Measurements from ENCODE around the gene CXCL13.
"Not testable (repeated sequence)": the region's sequence is repeated elsewhere in the genome, so short reads cannot be mapped to it uniquely, and the experiment has no call there.

Gene CXCL13, protein sequence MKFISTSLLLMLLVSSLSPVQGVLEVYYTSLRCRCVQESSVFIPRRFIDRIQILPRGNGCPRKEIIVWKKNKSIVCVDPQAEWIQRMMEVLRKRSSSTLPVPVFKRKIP

DNA sequence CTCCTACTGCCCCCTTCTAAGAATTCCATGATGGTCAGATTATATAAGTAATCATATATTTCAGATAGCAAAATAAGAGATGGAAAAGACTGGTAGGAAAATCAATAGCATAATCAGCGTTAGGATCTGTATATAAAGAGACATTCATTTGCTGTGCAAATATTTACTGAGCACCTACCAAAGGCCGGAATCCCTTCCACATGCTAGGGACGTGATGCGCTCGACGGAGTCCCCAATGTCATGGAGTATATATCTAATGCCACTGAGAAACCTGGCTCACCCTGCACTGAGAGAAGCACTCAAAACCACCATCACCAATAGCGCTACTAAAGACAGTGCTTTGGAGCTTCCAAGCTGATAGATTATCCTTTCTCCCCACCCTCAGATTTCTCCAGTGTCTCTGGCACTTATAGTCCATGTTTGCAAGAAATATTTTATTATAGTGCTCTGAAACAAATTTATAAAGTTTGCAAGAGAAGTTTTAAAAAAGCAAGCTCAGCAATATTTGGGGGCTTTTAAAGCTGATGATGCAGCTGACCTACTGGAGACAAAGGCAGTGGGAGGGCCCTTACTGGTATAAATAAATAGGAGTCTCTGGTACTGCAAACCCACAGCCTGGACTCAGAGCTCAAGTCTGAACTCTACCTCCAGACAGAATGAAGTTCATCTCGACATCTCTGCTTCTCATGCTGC lies at the start of gene CXCL13:
CXCL13 (plus strand) TSS at position 611 of the 693 bp plus-strand sequence; CDS start at position 657, 46 bp downstream.
- no peak for DNase-seq (ENCODE audit: low read depth, low spot score)

DNA sequence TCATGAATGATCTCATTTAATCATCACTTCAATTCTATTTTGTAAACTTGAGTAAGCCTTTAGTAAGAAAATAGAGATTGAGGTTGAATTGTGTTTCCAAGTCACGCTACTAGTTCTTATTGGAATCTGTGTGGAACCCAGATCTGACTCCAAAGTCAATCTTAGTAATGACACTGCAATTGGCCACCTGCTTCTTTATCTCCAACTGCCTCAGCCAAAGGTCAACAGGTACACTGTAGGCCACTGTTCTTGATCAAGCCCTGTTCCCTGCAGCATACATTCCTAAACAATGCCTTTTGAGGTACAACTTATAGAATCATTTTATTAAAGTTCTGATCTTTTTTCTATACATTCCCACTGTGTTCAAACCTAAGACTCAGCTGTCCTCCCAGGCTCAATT lies 45.5 kb upstream of the CXCL13 start:
- no peak for DNase-seq (ENCODE audit: low read depth, low spot score)

DNA sequence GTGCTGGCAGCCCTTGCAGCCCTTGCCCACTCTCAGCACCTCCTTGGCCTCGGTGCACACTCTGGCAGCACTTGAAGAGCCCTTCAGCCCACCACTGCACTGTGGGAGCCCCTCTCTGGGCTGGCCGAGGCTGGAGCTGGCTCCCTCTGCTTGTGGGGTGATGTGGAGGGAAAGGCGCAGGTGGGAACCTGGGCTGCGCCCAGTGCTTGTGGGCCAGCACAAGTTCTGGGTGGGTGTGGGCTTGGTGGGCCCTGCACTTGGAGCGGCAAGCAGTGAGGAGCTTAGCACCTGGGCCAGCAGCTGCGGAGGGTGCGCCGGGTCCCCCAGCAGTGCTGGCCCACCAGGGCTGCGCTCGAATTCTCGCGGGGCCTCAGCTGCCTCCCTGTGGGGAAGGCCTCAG lies 43.9 kb upstream of the CXCL13 start:
- DNase-seq (ENCODE audit: low read depth, low spot score), result not testable (repeated sequence)

DNA sequence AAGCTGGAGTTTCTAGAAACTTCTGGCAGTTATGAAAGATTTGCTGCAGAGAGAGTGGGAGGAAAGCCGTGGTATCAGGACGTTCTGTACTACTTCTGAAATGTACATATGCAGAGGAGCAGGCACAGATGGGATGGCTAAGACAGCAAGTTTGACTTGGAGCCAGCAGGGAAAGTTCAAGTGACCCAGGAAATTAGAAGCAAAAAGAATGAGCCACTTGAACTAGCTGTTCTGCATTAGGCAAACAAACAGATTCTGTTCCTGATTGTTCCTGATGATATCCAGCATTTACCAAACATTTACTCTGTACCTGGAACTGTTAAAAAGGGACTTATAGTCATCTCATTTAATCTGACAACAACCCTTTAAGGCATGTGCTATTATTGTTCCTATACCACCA lies 41.4 kb upstream of the CXCL13 start:
- DNase-seq (ENCODE audit: low read depth, low spot score), result no peak

DNA sequence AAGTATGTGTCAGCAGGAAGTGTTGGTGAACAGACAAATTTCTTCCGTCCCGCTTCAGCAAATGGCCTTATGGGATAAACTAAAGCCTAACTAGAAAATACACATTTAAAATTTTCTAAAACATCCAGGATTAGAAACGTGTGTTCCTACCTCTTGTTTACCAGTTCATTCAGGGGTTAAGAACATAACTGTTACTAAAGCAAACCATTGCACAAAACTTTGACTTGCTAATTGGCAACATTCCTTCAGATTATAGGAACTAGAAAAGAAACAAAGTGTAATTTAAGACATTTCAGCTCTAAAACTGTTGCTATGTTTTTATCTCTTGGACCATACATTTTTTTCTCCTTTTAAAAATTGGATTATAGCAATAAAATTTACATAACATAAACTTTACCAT lies 39.5 kb upstream of the CXCL13 start:
- no peak for DNase-seq (ENCODE audit: low read depth, low spot score)

DNA sequence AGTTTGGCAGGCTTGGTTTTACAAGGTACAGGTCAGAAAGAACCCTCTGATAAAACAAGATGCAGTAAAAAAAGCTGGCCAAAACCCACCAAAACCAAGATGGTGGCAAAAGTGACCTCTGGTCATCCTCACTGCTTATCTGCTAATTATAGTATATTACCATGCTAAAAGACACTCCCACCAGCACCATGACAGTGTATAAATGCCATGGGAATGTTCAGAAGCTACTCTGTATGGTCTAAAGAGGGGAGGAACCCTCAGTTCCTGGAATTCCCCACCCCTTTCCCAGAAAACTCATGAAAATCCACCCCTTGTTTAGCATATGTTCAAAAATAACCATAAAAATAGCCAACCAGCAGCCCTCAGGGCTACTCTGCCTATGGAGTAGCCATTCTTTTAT lies 38.1 kb upstream of the CXCL13 start:
- DNase-seq (ENCODE audit: low read depth, low spot score), result no peak

DNA sequence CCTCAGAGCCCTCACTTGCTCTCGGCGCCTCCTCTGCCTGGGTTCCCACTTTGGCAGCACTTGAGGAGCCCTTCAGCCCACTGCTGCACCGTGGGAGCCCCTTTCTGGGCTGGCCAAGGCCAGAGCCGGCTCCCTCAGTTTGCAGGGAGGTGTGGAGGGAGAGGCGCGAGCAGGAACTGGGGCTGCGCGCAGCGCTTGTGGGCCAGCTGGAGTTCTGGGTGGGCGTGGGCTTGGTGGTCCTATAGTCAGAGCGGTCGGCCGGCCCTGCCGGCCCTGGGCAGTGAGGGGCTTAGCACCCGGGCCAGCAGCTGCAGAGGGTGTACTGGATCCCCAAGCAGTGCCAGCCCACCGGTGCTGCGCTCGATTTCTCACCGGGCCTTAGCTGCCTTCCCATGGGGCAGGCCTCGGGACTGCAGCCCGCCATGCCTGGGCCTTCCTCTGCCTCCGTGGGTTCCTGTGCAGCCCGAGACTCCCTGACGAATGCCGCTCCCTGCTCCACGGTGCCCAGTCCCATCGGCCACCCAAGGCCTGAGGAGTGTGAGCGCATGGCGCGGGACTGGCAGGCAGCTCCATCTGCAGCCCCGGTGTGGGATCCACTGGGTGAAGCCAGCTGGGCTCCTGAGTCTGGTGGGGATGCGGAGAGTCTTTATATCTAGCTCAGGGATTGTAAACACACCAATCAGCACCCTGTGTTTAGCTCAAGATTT lies 35.0 kb upstream of the CXCL13 start:
- DNase-seq (ENCODE audit: low read depth, low spot score), result not testable (repeated sequence)

DNA sequence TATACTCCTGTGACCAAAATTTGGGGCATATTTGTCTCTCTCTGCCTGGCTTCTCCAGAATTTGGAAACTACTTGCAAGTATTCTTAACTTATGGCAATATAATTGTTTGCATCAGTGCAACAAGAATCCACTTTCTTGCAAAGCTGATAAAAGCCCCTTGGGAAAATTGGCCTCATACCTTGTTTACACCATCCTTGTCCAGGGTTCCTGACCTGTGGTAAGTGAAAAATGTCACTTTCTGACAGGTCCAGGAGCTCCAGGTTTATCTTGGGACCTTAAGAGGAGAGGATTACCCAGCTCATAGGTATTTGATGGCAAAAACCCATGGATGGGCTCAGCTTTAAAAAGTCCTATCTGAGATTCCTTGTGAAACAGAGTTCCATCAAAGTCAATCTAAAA lies 29.3 kb upstream of the CXCL13 start:
- no peak for DNase-seq (ENCODE audit: low read depth, low spot score)

DNA sequence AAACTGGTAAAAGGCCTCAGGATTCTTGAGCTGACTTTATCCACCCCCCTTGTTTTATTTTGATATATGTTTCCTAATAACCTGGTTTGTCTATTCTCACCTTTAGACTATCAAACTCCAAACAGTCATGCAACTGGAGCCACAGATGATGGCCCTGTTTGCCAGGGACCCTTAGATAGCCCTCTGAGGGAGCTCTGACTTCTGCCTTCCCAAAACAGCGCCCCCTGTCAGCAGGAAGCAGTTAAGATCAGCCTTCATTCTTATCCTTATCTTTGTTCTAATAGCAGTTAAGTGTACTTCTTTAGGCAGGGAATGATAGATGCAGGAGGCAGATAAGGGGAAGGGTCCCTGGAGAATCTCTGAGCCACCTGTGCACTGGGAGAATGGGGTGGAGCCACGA lies 27.5 kb upstream of the CXCL13 start:
- no peak for DNase-seq (ENCODE audit: low read depth, low spot score)

DNA sequence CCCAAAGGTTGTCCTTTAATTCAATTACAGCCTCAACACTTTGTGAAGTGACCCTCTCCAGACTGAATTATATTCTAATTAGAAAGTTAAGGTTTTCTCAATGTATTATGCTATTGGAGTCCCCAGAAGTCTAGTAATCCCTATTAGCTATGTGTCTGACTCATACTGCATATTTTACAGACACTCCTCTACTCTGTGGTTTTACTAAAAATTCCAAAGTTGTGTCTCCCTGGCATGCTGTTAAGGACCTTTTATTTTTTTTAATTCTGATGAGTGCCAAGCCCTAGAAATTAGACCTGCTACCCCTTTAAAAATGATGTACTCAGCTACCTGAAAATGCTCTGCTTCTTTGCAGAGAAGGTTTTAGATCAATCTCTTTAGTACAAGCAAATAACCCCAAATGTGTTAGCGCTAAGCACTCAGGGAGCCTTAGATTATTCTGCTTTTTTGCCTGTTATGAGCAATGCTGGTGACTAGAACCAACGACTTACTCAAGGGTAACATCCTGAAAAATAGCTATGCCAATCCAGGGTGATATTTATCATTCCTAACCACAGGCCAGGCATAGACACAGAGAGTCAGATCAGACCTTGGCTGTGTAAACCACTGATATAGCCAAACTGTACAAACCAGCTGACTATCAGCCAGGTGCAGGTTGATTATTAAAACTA lies 26.1 kb upstream of the CXCL13 start:
- DNase-seq (ENCODE audit: low read depth, low spot score), result no peak

DNA sequence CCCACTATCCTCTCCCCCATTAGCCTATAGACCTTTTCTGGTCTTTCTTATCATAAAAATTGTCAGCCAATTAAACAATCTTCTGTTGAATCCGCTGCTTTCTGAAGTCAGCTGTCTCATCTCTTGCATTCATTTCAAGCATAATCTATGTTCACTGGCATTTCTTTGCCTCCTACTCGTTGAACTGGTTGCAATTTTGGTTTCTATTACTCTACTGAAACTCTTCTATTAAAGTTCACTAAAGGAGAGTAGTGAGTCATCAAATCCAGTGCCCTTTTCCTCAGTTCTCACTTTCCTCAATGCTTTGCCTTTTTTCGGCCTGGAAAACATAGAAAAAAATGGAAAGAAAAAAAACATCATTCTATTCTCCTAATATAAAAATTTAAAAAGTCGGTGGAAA lies 23.9 kb upstream of the CXCL13 start:
- no peak for DNase-seq (ENCODE audit: low read depth, low spot score)

DNA sequence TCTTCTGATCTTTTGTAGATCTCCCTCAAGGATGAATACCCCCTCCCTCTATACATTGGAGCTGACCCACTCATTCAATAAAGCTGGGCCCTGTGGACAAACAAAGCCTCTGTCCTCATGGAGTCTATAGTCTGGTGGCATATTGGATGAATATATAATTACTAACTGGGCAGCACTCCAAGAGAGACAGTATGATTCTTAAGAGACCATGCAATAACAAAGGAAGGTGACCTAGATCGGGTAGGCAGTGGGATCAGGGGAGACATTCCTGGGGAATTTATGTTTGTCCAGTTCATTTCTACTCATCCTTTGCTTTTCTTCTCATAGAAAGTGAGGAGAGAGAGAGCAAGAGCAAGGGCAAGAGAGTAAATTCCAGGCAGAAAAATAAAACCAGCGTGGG lies 23.5 kb upstream of the CXCL13 start:
- DNase-seq (ENCODE audit: low read depth, low spot score), result no peak

DNA sequence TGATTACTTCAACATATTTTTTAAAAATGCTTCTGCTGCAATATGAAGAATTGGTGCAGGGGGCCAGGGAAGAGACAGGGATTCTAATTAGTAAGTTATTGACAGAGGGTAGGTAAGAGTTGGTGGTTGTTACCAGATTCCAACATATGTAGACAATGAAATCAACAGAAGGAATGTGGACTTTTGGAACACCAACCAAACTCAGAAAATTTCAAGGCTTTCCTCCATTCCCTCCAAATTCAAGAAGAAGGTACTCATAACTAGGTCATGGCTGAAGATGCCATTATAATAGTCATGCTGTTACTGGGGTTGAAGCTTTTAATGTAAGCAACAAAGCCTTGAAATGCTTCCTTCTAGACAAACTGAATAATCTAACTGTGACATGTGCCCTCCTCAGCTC lies 22.9 kb upstream of the CXCL13 start:
- DNase-seq (ENCODE audit: low read depth, low spot score), result no peak

DNA sequence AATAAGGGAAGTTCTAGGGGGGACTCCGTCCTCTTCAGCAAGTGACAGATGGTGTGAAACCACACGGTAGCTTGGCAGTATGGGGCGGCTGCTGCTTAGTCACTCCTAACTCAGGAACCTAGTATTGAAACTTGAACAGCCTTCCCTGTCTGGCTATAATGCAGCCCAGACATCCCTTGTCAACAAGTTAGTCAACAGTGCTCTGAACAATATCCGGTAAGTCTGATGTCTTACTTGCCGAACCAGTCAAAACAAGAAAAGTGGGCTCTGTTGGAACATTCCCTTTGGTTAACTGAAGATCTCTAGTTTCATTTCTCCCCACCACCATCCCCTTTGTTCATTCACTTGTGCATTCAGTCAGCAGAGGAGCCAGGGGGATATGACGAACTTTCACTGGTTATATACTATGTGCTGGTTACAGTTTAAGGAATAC lies 18.7 kb upstream of the CXCL13 start:
- no peak for DNase-seq (ENCODE audit: low read depth, low spot score)

DNA sequence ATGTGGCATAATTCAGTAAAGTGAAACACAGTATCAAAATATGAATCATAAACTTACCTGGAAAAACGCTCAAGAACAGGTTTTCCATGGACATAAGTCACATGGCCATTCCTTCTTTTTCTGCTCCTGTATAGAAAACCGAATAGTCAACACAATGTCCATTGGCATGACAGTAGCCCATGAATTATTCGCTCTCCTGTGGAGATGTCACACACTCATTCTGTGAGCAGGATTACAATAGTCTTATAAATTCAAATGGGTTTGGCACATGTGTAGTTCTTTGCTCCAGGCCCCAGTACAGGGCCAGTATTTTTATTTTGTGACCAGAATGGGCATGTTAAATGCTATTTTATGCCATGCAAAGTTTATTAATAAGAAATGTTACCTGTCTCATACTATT lies 15.1 kb upstream of the CXCL13 start:
- DNase-seq (ENCODE audit: low read depth, low spot score), result no peak

DNA sequence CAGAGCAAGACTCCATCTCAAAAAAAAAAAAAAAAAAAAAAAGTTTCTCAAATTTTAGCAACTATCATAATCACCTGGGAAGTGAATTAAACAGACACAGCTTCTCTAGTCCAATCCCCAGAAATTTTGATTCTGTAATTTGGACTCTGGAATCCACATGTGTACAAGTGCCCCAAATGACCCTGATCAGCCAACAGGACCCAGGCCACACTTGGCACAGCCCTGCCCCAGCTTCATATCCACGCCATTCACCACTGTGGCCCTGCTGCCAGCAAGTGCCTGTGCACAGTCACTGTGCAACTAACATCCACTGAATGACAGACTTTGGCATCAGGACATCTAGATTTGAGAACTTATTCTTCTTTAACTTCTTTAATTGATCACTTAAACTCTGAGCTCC lies 14.1 kb upstream of the CXCL13 start:
- no peak for DNase-seq (ENCODE audit: low read depth, low spot score)

DNA sequence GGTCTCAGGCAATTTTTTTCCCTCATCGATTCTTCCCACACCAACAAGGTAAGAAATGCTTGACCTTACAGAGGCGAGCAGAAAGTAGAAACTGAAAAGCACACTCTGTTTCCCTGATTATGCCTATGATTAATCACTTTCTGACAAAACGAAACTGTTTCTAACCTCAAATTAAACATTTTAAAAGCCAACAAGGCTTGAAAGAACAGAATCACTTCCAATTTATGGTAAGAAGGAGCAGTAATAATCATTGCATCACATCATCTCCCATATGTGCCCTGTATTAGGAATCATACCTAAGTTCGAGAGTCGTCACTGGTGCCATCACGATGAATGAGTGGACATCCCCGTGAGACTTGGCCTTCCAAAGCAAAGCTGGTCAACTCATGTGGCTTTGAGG lies 12.5 kb upstream of the CXCL13 start:
- no peak for DNase-seq (ENCODE audit: low read depth, low spot score)

DNA sequence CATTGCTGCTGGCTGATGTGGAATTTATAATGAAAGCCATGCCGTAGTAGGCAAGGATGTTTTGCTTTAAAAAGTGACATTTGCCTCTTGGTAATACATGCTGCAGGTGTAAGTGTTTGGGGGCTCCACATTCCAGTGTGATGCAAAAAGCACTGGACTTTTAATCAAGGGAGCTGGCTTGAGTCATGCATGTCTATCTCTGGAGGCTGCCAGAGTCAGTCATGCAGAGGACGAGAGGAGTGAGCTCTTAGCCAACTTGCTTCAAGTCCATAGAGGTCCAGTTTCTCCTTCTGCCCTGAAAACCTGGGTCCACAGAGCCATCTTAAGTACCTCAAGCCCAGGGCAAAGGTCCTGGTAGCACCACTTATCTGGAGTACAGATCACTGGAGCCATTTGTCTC lies 11.6 kb upstream of the CXCL13 start:
- DNase-seq (ENCODE audit: low read depth, low spot score), result no peak

DNA sequence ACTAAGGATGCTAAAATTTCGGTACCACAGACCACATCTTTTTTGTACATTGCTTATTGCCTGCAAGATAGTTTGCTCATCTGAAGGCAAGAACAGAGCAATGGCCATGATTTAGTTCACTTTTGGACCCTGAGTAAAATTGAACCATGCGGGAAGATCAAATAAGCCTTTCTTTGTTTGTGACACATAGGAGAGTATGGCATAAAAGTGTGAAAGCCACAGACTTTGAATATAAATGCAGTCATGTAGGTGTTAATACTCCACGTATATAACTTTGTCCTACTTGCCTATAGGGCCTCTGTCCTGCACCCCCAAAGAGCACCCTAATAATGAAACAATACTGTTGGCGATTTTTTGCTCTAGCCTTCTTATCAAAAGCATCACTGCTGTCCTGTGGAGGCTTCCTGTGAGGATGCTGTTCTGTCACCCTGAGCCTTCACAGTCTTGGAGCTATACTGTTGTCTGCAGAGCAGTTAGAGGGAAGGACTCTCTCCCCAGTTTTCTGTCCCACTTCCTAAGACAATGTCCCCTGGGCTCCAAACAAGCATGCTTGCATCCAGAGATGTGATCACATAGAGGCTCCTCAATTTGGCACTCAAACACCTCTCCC lies 10.2 kb upstream of the CXCL13 start:
- DNase-seq (ENCODE audit: low read depth, low spot score), result no peak

DNA sequence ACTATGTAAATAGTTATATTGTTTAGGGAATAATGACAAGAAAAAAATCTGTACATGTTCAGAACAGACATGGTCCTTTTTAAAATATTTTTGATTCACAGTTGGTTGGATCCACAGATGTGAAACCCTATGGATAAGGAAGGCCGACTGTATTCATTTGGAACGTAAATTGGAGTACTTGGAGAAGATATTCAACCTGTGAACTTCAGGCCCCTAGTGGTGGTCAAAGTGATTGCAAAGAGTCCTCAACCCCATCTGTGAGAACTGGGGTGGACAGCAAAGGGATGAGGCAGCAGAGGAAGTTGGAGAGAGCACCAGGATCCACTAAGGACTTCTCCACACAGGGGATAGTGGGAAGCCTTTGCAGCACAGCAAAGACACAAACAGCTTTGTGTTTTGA lies 6.2 kb upstream of the CXCL13 start:
- no peak for DNase-seq (ENCODE audit: low read depth, low spot score)

DNA sequence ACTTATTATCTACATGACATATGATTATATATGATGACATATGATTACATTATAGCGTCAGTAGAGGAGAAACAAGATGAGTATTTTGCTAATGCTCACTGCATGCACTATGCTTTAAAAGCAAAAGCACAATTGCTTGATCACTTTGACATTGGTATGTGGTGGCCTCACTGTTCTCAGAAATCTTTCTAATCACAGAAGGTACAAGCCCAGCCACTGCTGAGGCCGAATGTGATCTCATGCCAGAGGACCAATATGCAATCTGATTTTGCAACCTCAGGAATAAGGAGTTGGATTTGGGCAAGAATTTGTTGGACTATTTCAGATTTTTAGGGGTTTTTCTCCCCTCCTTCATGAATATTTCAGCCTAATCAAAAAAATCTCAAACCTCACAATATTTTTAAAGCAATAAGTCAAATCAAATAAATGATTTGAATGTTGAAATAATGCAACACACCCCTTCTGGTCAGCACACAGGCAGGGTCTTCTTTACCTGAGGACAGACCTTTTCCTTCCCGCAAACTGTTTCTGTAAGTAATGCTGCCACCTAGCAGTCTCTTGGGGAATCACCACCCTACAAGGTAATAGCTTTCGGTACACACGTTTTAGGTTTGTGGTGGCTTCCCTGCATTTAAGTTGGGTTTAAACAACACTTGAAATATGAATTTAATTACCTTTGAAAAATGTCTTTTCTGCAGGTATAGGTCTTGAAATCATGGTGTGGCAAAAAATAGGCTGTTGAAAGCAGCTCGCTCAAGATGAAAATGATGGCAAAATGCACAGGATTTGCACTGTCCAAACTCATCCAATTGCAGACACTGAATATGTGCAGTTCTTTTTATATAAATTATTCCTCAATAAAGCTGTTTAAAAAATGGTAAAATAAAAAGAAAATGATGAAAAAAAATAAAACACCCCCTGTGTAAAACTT lies 4.8 kb upstream of the CXCL13 start:
- DNase-seq (ENCODE audit: low read depth, low spot score), result no peak
